Vagina (tissue), 2 donors: ENCODE measurements around the gene DIP2A. TPM values are rescaled to one million over a fixed set of nuclear protein-coding genes. Genes with fewer than 3 reads are reported as not detected.

Experiments
- DNase-seq, 2 donors: peaks; one replicate each; pipeline ENCODE4 v3.0.0-alpha.2; 2017; ENCODE audit errors: extremely low spot score in 2 of 2
- H3K27ac ChIP-seq: fragments of 200-600 bp; sonication (generic); one replicate; pipeline ENCODE4 v1.5.1; 2019
- H3K27me3 ChIP-seq: fragments of 200-600 bp; sonication (generic); one replicate; pipeline ENCODE4 v1.5.1; 2019
- H3K36me3 ChIP-seq, 2 donors: fragments of 200-600 bp; sonication (generic); one replicate each; pipeline ENCODE4 v1.5.1; 2017 to 2019
- H3K4me1 ChIP-seq: fragments of 200-600 bp; sonication (generic); one replicate; pipeline ENCODE4 v1.5.1; 2019
- H3K4me3 ChIP-seq, 2 donors: fragments of 200-600 bp; sonication (generic); 1 replicate in 1 of 2; 2 replicates in 1 of 2; pipeline ENCODE4 v1.5.1; 2016 to 2019
- H3K9me3 ChIP-seq: fragments of 200-600 bp; sonication (generic); one replicate; pipeline ENCODE4 v1.5.1; 2019
- POLR2A ChIP-seq, 2 donors: fragments of 450-650 bp; IDR thresholded peaks; one replicate each; pipeline ENCODE4 v1.6.1; 2017; ENCODE audit warnings: antibody characterized with exemption in 2 of 2, mild to moderate bottlenecking in 2 of 2, moderate library complexity in 2 of 2
- POLR2AphosphoS5 ChIP-seq, 2 donors: sonication (generic); formaldehyde crosslinking; IDR thresholded peaks; one replicate each; pipeline ENCODE4 v1.9.0; 2017; ENCODE audit warnings: antibody characterized with exemption in 2 of 2, mild to moderate bottlenecking in 2 of 2, low read depth in 1 of 2; ENCODE audit not compliant: insufficient read depth in 1 of 2
- intact Hi-C: fragments of 100-400 bp; cut with DNase I; formaldehyde crosslinking; loops from one replicate; pipeline ENCODE4 v1.15.1; 2023
- total RNA-seq: library from RNA; depleted of rRNA; stranded (reverse); fragments of >200 nt; gene quantifications from one replicate; pipeline ENCODE4 v1.2.3, GENCODE V29; 2016
- TF ChIP-seq, protein P1 (sequence below), 3 experiments: fragments of 450-650 bp in 2 of 3; fragments of 200-600 bp in 1 of 3; sonication (generic) in 1 of 3; IDR thresholded peaks; one replicate each; pipeline ENCODE4 v1.5.1; 2017 to 2019; ENCODE audit warnings: antibody characterized with exemption in 3 of 3, mild to moderate bottlenecking in 2 of 3, moderate library complexity in 2 of 3

DIP2A gene
- total RNA-seq, 1 donor from 2014 or later, result 46.2 TPM

DNA sequence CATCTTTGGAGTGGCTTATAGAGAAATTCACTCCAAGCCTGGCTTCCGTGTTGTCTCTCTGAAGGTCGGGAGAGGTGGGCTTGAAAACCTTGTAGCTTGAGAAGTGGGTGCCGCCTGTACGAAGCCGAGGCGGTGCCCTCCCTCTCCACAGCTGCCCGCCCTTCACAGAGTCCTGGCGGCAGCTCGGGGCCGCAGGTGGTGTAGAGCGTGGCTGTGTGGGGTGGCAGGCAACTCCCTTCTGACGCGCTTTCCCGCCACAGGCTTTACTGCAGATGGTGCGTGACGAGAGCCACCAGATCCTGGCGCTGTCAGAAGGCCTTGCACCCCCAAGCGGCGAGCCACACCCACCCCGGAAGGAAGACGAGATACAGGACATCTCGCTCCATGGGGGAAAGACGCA, 33.1 kb upstream of the DIP2A start:
- intact Hi-C loops, result no loop called here
- Histone ChIP-seq H3K27me3 (no peaks in the 10 kb centered on the region), H3K9me3 (no peaks in the 10 kb centered on the region), H3K27ac (no peak overlapping the region), H3K4me1 (no peaks in the 10 kb centered on the region), H3K36me3 (peaks cover 0 to 53% of the 10 kb centered on the region in 2 donors), H3K4me3 (no peak overlapping the region)
- DNase-seq, result no peak
- TF ChIP-seq, protein P1, sequence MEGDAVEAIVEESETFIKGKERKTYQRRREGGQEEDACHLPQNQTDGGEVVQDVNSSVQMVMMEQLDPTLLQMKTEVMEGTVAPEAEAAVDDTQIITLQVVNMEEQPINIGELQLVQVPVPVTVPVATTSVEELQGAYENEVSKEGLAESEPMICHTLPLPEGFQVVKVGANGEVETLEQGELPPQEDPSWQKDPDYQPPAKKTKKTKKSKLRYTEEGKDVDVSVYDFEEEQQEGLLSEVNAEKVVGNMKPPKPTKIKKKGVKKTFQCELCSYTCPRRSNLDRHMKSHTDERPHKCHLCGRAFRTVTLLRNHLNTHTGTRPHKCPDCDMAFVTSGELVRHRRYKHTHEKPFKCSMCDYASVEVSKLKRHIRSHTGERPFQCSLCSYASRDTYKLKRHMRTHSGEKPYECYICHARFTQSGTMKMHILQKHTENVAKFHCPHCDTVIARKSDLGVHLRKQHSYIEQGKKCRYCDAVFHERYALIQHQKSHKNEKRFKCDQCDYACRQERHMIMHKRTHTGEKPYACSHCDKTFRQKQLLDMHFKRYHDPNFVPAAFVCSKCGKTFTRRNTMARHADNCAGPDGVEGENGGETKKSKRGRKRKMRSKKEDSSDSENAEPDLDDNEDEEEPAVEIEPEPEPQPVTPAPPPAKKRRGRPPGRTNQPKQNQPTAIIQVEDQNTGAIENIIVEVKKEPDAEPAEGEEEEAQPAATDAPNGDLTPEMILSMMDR (IDR thresholded peaks at IDR 0.05), result no peak
- no peak for TF ChIP-seq POLR2A (IDR thresholded peaks at IDR 0.05)
- no peak for TF ChIP-seq POLR2AphosphoS5 (IDR thresholded peaks at IDR 0.05; ENCODE audit: insufficient read depth in 1 of 2, low read depth in 1 of 2)

DNA sequence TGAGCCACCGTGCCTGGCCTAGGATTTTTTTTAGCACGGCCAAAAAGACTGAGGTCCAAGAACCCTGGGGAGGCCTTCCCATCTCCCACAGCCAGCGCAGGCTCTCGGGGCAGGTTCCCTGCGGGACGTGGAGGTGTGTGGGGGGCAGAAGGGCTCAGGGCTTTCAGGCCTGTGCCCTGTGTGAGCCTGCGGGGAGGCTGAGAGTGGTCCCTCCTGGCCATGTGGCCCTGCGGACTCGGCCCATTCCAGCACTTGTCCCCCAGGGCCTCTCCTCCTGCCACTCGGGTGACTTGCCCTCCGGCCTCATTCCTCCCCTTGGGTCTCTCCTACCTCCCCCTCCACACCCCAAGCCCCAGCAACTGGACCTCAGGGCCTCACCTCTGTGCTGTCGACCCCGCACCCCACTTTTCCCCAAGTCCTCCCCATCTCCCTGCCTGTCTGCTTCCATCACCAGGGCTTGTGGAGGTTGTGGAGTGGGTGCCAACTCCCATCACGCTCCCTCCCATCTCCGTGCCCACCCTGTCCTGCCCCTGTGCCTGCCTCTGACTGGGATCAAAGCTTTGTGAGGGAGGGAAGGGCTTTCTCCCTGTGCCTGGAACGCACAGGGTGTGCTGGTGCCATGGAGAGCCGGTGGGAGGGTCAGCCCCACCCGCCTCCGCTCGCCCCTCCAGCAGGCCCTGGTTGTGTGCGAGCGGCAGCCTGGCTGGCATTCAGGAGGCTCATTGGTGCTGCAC, 32.2 kb upstream of the DIP2A start:
- H3K36me3 ChIP-seq, result peaks cover 0 to 52% of the 10 kb centered on the region in 2 donors
- no peak for DNase-seq
- no peak overlapping the region for H3K4me3 ChIP-seq
- TF ChIP-seq POLR2A (IDR thresholded peaks at IDR 0.05), result no peak
- TF ChIP-seq POLR2AphosphoS5 (IDR thresholded peaks at IDR 0.05; ENCODE audit: insufficient read depth in 1 of 2, low read depth in 1 of 2), result no peak
- TF ChIP-seq, protein P1 (IDR thresholded peaks at IDR 0.05), result no peak
- no peaks in the 10 kb centered on the region for H3K4me1 ChIP-seq
- no peak overlapping the region for H3K27ac ChIP-seq
- H3K9me3 ChIP-seq, result no peaks in the 10 kb centered on the region
- H3K27me3 ChIP-seq, result no peaks in the 10 kb centered on the region
- intact Hi-C loops, result no loop called here

- H3K27ac ChIP-seq, result no peak overlapping the region
- intact Hi-C loops, result no loop called here
- H3K4me3 ChIP-seq, result no peak overlapping the region
- TF ChIP-seq POLR2A (IDR thresholded peaks at IDR 0.05) (no peak), POLR2AphosphoS5 (IDR thresholded peaks at IDR 0.05; ENCODE audit: insufficient read depth in 1 of 2, low read depth in 1 of 2) (no peak)
- TF ChIP-seq, protein P1 (IDR thresholded peaks at IDR 0.05), result no peak
- DNase-seq, result no peak
- no peaks in the 10 kb centered on the region for H3K4me1 ChIP-seq
- H3K9me3 ChIP-seq, result no peaks in the 10 kb centered on the region
- H3K36me3 ChIP-seq, result peaks cover 0 to 55% of the 10 kb centered on the region in 2 donors
- no peaks in the 10 kb centered on the region for H3K27me3 ChIP-seq
These were observed 31.2 kb upstream of the DIP2A start for GRCh38 chr21:46427516-46427915.

DNA sequence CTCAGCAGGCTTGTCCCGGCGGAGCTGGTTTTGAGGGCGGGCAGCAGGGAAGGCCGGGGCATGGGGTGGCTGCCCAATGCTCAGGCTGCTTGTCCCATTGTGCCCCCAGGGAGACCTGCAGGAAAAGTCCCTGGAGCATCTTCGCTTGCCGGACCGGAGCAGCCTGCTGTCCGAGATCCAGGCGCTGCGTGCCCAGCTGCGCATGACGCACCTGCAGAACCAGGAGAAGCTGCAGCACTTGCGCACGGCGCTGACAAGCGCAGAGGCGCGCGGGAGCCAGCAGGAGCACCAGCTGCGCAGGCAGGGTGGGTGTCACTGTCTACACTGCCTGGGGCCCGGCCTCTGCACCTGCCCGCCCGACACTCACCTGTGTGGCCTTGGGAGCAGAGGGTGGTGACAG, 30.4 kb upstream of the DIP2A start:
- no peaks in the 10 kb centered on the region for H3K27me3 ChIP-seq
- intact Hi-C loops, result no loop called here
- H3K4me3 ChIP-seq, result no peak overlapping the region
- no peaks in the 10 kb centered on the region for H3K9me3 ChIP-seq
- DNase-seq, result no peak
- peaks cover 0 to 56% of the 10 kb centered on the region in 2 donors for H3K36me3 ChIP-seq
- no peaks in the 10 kb centered on the region for H3K4me1 ChIP-seq
- TF ChIP-seq POLR2A (IDR thresholded peaks at IDR 0.05) (no peak), POLR2AphosphoS5 (IDR thresholded peaks at IDR 0.05; ENCODE audit: insufficient read depth in 1 of 2, low read depth in 1 of 2) (no peak)
- TF ChIP-seq, protein P1 (IDR thresholded peaks at IDR 0.05), result no peak
- H3K27ac ChIP-seq, result no peak overlapping the region

DNA sequence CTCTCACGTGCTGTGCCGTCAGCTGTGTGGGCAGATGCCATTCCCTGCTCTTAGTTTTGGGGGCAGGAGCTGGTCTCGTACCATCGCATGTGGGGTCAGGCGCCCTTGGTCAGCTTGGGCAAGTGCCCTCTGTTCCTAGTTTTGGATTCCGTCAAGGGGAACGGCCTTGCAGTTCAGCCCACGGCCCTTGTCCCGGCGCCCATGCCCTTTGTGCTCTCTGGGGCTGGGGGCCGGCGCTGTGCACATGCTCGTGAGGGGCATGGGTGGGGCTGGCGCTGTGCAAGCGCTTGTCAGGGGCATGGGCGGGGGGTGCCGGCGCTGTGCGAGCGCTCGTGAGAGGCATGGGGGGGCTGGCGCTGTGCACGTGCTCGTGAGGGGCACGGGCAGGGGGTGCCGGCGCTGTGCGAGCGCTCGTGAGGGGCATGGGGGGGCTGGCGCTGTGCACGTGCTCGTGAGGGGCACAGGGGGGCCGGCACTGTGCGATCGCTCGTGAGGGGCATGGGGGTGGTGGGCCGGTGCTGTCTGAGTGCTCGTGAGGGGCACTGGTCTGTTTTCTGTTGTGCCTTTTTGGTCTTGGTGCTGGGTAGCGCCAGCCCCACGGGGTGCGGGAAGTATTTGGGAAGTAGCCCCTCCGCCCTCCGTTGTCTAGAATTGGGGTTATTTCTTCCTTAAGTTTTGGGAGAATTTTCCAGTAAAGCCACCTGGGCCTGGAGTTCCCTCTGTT, 29.5 kb upstream of the DIP2A start:
- Histone ChIP-seq H3K36me3 (peaks cover 0 to 61% of the 10 kb centered on the region in 2 donors), H3K27me3 (no peaks in the 10 kb centered on the region), H3K9me3 (no peaks in the 10 kb centered on the region), H3K4me1 (no peaks in the 10 kb centered on the region), H3K4me3 (no peak overlapping the region), H3K27ac (no peak overlapping the region)
- intact Hi-C loops, result no loop called here
- TF ChIP-seq POLR2A (IDR thresholded peaks at IDR 0.05), result no peak
- TF ChIP-seq, protein P1 (IDR thresholded peaks at IDR 0.05), result no peak
- no peak for TF ChIP-seq POLR2AphosphoS5 (IDR thresholded peaks at IDR 0.05; ENCODE audit: insufficient read depth in 1 of 2, low read depth in 1 of 2)
- no peak for DNase-seq
